GM13976 (cell line): Measurements from ENCODE around the gene ATP2A1.

Experiments used
- DNase-seq: peaks from one replicate; pipeline ENCODE4 v3.0.0; 2012; ENCODE audit warnings: low spot score
- in situ Hi-C: fragments of 300-500 bp; cut with MboI; formaldehyde crosslinking; loops from one replicate; pipeline ENCODE4 v1.12.0; 2022; ENCODE audit warnings: low sequenced_read_pairs, mixed read lengths, inconsistent platforms; ENCODE audit not compliant: unreplicated experiment
- TF ChIP-seq, protein P1 (sequence below): IDR thresholded peaks from 2 replicates; pipeline ENCODE4 v1.5.1; 2012; ENCODE audit warnings: borderline replicate concordance, mild to moderate bottlenecking; ENCODE audit not compliant: insufficient read depth; ENCODE audit errors: extremely low read depth, missing control alignments, control extremely low read depth

Gene ATP2A1

DNA sequence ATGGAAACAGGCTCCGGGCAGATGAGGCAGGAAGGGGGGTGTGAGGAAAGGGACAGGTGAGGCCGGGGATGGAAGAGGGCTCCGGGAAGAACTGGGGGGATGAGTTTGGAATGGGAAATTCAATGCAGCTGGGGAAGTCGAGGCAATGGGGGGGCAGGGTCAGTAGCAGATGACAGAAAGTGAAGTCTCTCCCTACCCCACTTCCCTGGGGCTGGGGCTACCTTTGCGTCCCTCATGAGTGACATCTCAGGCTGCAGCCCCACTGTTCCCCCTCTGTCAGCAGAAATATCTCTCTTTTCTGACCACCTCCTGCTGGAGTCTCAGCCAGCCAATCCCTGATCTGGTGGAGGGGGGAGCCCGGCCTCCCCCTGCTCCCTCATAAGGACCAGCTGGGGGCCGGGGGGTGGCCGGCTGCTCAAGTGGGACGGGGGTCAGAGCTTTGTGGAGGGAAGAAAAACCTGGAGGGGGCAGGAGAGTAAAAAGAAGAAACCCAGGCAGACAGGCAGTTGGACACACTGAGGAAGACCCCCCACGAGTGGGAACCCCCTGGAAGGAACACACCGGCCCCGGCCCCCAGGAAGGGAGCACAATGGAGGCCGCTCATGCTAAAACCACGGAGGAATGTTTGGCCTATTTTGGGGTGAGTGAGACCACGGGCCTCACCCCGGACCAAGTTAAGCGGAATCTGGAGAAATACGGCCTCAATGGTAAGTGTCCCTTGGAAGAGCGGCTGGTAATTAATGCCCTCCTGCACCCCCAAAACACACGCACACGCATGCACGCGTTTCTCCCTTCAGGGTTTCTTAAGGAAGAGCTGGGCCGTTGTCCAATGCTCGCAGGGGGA lies at the start of gene ATP2A1:
TSS of gene ATP2A1 (plus strand) at position 406 of the 844 bp plus-strand sequence. CDS start at position 590, 184 bp downstream.
- DNase-seq = no peak
- TF ChIP-seq, protein P1, sequence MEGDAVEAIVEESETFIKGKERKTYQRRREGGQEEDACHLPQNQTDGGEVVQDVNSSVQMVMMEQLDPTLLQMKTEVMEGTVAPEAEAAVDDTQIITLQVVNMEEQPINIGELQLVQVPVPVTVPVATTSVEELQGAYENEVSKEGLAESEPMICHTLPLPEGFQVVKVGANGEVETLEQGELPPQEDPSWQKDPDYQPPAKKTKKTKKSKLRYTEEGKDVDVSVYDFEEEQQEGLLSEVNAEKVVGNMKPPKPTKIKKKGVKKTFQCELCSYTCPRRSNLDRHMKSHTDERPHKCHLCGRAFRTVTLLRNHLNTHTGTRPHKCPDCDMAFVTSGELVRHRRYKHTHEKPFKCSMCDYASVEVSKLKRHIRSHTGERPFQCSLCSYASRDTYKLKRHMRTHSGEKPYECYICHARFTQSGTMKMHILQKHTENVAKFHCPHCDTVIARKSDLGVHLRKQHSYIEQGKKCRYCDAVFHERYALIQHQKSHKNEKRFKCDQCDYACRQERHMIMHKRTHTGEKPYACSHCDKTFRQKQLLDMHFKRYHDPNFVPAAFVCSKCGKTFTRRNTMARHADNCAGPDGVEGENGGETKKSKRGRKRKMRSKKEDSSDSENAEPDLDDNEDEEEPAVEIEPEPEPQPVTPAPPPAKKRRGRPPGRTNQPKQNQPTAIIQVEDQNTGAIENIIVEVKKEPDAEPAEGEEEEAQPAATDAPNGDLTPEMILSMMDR = no peak
- in situ Hi-C loops = loop anchor here (10.0 kb wide), 1 partner anchor 66 kb away; no protein-coding TSS in a partner anchor

DNA sequence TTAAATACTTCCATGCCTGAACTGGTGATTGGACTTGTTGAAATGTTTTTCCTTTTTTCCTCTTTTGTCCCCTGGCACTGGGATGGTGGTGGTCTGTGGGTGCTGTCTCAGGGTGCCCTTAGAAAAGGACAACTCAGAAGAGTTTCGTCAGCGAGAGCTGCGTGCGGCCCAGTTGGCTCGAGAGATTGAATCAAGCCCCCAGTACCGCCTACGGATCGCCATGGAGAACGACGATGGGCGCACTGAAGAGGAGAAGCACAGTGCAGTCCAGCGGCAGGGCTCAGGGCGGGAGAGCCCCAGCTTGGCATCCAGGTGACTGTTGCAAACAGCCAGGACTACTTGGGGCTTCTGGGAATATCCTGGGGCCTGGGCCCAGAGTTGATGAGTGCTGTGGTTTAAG lies 48.5 kb upstream of the ATP2A1 start:
- no peak for DNase-seq
- in situ Hi-C loops = no loop called here

DNA sequence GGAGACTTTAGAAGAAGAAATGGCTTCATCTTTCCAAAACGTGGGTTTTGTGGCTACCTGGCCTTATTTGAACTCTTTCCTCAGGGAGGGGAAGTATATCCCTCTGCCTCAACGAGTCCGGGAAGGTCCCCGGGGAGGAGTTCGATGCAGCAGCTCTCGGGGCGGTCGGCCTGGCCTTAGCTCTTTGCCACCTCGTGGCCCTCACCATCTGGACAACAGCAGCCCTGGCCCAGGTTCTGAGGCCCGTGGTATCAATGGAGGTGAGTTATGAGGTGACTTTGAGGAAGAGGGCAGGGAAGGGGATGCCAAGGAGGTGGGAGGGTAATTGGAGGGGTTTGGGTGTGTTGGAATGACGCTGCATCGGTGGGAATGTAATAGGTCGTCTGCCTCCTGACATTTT lies 47.8 kb upstream of the ATP2A1 start:
- in situ Hi-C loops = no loop called here
- DNase-seq = no peak
- TF ChIP-seq, protein P1 = no peak

More for the DNA sequence above, 48.5 kb upstream of the ATP2A1 start:
- TF ChIP-seq, protein P1 = no peak

DNA sequence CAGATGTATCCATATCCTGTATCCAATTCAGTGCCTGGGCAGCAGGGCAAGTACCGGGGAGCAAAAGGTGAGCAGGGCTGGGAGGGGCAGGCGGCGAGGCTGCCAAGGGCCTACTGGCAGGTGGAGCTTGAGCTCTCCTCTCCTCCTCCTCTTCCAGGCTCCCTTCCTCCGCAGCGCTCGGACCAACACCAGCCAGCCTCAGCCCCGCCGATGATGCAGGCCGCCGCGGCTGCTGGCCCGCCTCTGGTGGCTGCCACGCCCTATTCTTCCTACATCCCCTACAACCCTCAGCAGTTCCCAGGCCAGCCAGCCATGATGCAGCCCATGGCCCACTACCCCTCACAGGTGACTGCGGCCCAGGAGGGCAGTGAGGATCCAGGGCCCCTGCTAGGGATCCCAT lies 43.9 kb upstream of the ATP2A1 start:
- in situ Hi-C loops = no loop called here
- TF ChIP-seq, protein P1 = no peak
- no peak for DNase-seq

DNA sequence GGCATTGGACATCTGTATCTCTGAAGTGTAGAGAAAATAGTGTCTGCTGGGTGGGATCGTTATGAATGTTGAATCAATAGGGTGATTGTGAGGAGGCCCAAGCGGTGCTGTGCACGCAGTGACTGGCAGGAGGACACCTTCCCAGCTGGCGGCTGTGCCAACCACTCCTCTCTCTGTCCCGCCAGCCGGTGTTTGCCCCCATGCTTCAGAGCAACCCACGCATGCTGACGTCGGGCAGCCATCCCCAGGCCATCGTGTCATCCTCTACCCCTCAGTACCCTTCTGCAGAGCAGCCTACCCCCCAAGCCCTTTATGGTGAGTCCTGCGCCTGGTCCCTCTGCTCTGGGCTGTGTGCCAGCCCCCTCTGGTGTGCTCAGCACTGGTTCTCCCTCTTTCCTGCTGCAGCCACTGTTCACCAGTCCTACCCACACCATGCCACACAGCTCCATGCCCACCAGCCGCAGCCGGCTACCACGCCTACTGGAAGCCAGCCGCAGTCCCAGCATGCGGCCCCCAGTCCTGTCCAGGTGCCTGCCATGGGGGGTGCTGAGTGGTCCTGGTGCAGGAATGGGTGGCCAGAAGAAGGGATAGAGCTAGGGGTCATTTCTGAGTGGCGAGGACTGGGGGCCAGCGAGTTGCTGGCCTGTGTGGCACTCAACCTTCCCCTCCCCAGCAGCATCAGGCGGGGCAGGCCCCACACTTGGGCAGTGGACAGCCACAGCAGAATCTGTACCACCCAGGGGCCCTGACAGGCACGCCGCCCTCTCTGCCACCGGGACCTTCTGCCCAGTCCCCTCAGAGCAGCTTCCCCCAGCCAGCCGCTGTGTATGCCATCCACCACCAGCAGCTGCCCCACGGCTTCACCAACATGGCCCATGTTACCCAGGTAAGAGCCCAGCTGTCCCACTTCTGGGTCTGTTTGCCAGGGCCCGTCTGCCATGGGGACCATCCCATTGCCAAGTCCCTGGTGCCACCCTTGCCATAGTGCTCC lies 43.1 kb upstream of the ATP2A1 start:
- TF ChIP-seq, protein P1 = no peak
- in situ Hi-C loops = no loop called here
- no peak for DNase-seq
